ENCODE measurements around the gene CDCP1. TPM values are rescaled to one million over a fixed set of nuclear protein-coding genes. Genes with fewer than 3 reads are reported as not detected.

The CDCP1 gene
- total RNA-seq, 1 experiment from 2014 or later: not detected

GRCh38 chr3:45176912-45177311, 30.7 kb upstream of the CDCP1 start:
- in situ Hi-C loops (cut with HindIII; ENCODE audit: low sequenced_read_pairs): no loop called here
- no peak for DNase-seq (ENCODE audit: low spot score)

DNA sequence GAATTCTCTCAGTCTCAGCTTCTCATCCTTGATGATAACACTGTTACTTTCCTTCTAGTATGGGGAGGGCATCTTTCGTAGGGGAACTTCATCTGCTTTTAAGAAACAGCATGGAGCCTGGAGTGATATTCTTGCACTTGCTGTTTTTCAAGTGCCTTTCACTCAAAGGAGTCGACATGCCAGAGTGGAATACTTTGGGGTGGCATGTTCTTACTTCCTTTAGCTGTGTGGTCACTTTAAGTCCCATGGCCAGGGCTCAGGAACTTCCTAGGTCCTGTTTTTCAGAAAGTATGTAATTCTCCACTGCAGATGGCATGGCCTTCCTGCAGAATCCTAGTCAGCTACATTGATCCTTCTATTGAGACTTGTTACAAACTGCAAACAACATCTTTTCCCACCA, 28.1 kb upstream of the CDCP1 start:
- DNase-seq (ENCODE audit: low spot score): no peak

GRCh38 chr3:45173776-45174175, 27.6 kb upstream of the CDCP1 start:
- in situ Hi-C loops (cut with HindIII; ENCODE audit: low sequenced_read_pairs): no loop called here
- DNase-seq (ENCODE audit: low spot score): no peak

More for the DNA sequence above, 28.1 kb upstream of the CDCP1 start:
- in situ Hi-C loops (cut with HindIII; ENCODE audit: low sequenced_read_pairs): no loop called here

DNA sequence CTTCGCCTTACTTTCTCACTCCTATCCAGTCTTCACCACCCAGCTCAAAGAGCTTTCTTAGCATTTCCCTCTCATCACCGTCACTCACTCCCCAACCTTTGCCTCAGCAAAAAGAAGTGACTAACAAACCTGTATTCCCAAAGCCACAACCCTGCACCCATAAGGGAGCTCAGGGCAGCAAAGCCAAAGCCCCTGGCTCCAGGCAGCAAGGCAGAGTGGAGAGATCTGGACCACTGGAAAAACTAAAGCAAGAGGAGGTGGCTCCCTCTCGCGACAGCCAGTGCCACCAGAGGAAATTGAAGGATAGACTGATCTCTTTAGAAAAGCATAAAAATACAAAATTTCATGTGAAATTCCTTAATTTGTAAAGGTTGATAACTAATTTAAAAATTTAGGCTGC, 25.1 kb upstream of the CDCP1 start:
- DNase-seq (ENCODE audit: low spot score): no peak
- in situ Hi-C loops (cut with HindIII; ENCODE audit: low sequenced_read_pairs): no loop called here

DNA sequence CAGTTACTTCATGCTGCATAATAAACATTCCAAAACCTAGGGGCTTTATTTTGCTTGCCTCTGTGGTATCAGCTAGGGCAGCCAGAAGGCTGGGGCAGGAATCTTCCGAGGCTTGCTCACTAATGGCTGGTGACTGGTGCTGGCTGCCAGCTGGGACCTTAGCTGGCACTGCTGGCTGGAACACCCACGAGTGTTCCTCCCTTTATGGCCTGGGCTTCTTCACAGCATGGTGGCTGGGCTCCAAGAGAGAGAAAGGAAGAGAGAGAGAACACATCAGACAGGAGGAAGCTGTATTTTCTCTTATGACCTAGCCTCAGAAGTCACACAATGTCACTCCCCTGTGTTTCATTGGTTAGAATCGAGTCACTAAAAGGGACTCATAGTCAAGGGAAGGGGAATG, 23.9 kb upstream of the CDCP1 start:
- DNase-seq (ENCODE audit: low spot score): no peak
- in situ Hi-C loops (cut with HindIII; ENCODE audit: low sequenced_read_pairs): no loop called here

GRCh38 chr3:45169125-45169904, 23.1 kb upstream of the CDCP1 start:
- no peak for DNase-seq (ENCODE audit: low spot score)
- in situ Hi-C loops (cut with HindIII; ENCODE audit: low sequenced_read_pairs): no loop called here

GRCh38 chr3:45168451-45168850, 22.3 kb upstream of the CDCP1 start:
- in situ Hi-C loops (cut with HindIII; ENCODE audit: low sequenced_read_pairs): no loop called here
- DNase-seq (ENCODE audit: low spot score): no peak

DNA sequence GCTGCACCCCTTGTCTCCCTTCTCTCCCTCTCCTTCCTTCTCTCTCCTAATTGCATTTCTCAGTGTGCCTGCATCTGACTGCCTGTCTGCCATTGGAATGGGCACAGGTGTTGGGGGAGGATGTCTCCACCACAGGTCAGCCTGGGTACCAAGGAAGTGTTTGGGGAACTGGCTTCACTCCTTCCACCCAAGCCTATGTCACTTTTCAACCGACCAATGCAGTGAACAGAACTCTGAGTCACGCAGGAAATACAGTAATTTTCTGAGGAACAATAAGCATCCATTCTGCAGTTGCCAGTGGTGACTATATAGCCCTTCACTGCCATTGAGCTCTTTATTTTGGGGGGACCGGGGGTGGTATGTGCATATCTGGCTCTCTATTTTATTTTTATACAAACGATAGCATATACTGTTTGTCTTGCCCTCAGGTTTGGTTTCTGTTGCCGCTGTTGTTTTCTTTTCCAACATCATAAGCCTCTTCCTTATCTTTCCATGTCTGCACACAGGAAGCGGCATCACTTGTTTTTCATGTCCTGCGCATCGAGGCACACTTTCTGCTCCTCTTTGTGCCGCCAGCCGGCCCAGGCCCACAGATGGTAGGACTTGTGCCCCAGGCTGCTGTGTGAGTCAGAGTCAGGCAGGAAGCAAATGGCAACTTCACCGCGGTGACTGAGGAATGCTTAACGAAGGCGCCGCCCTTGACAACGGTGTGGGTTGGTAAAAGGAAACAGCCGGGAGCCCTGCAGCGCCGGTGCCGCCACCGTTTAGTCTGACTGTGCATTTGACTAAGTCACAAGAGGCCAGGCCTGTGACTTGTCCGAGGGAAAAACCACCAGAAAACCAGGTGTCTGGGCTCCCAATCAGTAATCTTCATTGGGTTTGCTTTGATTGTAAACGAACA, 21.1 kb upstream of the CDCP1 start:
- peak; percentile 63 for DNase-seq (ENCODE audit: low spot score)
- in situ Hi-C loops (cut with HindIII; ENCODE audit: low sequenced_read_pairs): no loop called here

DNA sequence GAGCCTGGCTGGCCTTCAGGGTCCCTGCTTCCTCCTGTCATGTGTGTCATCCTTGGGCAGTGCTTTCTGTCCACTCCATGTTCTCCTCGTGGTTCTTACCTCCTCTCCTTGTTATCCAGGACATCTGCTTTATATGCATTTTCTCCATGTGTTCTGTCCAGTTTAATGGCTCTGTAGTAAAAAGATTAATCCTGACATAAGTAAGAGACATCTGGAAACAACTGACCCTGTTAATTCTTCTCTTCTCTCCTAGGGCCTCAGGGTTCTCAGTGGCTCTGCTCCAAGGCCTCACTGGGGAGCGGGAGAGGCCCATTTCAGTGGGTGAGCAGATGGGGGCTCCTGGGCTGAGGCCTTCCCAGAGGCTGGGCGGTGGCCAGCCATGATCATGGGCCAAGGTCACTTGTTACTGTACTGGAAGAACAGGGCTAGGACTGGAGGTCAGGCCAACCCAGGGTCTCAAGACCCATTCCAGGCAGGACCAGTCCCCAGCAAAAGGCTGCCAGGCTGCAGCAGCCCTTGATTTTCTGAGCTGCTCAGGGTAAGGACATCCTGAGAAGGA, 20.2 kb upstream of the CDCP1 start:
- in situ Hi-C loops (cut with HindIII; ENCODE audit: low sequenced_read_pairs): no loop called here
- no peak for DNase-seq (ENCODE audit: low spot score)

DNA sequence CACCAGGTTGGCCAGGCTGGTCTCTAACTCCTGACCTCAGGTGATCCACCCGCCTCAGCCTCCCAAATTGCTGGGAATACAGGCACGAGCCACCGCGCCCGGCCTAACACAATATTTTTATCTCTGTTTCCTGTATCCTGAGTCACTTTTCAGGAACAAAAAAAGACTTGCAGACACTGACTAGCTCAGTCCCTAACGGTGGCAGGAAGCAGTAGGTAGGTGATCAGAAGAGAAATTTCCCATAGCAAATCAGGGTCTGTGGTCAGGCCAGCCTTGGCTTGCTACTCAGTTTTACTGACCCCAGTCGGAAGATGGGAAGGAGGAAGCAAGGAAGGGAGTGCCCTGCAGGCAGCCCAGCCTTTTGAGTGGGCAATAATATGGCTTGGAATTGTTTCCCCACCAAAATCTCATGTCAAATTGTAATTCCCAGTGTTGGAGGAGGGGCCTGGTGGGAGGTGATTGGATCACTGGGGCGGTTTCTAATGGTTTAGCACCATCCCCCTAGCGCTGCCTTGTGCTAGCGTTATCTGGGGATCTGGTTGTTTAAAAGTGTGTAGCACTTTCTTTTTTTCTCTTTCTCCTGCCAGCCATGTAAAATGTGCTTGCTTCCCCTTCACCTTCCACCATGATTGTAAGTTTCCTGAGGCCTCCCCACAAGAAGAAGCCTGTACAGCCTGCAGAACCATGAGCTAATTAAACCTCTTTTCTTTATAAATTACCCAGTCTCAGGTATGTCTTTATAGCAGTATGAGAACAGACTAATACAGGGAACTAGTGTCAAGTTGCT, 19.5 kb upstream of the CDCP1 start:
- in situ Hi-C loops (cut with HindIII; ENCODE audit: low sequenced_read_pairs): no loop called here

GRCh38 chr3:45164056-45164455, 17.9 kb upstream of the CDCP1 start:
- DNase-seq (ENCODE audit: low spot score): no peak
- in situ Hi-C loops (cut with HindIII; ENCODE audit: low sequenced_read_pairs): no loop called here

More for the DNA sequence above, 19.5 kb upstream of the CDCP1 start:
- no peak for DNase-seq (ENCODE audit: low spot score)

GRCh38 chr3:45163481-45163880, 17.3 kb upstream of the CDCP1 start:
- in situ Hi-C loops (cut with HindIII; ENCODE audit: low sequenced_read_pairs): no loop called here
- DNase-seq (ENCODE audit: low spot score): no peak

DNA sequence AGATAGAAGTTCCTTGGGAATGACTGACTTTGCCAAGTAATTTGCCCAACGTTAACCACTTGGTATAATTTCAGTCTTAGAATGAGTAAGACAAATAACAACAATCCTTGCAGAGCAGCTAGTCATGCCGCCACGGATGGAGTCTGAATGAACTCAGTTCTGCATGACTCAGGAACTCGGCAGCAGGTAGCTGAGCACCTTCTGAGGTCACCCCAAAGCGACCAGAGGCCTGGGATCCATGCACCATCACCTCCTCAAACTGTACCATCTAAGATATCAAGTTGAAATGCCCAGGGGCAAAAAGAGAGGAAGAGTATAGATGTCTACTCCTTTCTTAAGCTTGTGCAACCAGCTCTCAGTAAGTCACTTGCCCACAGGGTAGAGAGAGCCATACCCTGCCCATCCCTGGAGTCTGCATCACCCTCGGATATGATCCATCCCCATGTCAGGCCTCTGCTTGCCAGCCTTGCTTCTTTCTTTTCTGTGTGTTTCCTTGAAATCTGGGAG, 8.5 kb upstream of the CDCP1 start:
- in situ Hi-C loops (cut with HindIII; ENCODE audit: low sequenced_read_pairs): no loop called here
- no peak for DNase-seq (ENCODE audit: low spot score)

DNA sequence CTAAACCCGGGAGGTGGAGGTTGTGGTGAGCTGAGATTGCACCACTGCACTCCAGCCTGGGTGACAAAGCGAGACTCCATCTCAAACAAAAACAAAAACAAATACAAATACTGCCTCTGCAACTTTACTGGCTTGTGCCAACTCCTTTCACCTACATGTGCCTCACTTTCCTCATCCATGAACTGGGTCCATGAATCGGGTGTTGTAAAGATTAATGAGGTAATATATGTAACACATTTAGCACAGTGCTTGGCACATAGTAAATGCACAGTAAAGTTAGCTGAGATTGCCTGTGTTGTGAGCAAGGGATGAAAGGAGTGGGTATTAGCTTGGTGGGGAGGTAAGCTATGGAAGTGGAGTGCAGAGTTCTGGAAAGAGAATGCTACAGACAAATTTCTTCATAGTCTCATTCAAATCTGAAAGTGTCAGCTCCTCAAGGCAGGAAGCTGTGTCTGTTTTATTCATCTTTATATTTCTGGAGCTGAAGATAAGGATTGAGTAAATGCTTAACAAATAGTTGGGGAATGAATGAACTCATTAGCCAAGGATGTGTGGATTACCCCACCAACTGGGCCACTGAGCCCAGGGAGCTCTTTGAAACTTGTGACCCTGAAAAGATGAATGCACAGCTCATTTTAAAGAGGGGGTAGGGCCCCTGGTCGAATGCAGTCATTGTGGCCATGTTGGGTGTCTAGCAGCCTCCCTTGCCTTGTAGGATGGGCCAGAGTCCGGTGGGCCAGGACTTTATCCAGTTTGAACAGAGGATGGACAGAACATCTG, 7.7 kb upstream of the CDCP1 start:
- in situ Hi-C loops (cut with HindIII; ENCODE audit: low sequenced_read_pairs): no loop called here
- DNase-seq (ENCODE audit: low spot score): no peak

GRCh38 chr3:45152307-45152706, 6.1 kb upstream of the CDCP1 start:
- in situ Hi-C loops (cut with HindIII; ENCODE audit: low sequenced_read_pairs): no loop called here
- DNase-seq (ENCODE audit: low spot score): no peak

- in situ Hi-C loops (cut with HindIII; ENCODE audit: low sequenced_read_pairs): no loop called here
- no peak for DNase-seq (ENCODE audit: low spot score)
Observed at GRCh38 chr3:45151100-45151499, 4.9 kb upstream of the CDCP1 start.

DNA sequence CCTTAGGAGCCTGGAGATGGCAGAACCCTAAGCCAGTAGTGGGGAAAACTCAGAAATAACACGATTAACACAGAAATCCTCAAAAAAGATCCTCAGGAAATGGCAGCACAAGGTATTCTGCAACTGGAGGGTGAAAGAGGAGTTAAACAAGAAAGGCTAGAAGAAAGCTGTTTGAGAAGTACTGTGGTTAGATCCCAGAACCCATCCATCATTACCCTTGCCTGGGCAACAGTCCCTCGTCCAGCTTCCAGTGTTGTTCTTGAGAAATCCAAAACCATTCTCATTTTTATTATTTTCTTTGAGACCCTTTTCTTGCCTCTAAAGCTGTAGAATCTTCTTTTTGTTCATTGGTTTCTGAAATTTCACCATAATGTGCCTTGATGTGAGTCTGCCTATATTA, 2.7 kb upstream of the CDCP1 start:
- in situ Hi-C loops (cut with HindIII; ENCODE audit: low sequenced_read_pairs): no loop called here
- DNase-seq (ENCODE audit: low spot score): no peak

- DNase-seq (ENCODE audit: low spot score): no peak
- in situ Hi-C loops (cut with HindIII; ENCODE audit: low sequenced_read_pairs): no loop called here
Observed at GRCh38 chr3:45145223-45145622, 955 bp downstream of the CDCP1 start.

All from G401 (cell line).